ENCODE results near the gene MAP2K3. TPM values are rescaled to one million over a fixed set of nuclear protein-coding genes. Genes with fewer than 3 reads are reported as not detected.

The MAP2K3 gene
- total and polyA plus RNA-seq, 2 donors (not counting 1 experiment from before 2014, with no cell fraction given) = 23.8 to 80.9 TPM

DNA sequence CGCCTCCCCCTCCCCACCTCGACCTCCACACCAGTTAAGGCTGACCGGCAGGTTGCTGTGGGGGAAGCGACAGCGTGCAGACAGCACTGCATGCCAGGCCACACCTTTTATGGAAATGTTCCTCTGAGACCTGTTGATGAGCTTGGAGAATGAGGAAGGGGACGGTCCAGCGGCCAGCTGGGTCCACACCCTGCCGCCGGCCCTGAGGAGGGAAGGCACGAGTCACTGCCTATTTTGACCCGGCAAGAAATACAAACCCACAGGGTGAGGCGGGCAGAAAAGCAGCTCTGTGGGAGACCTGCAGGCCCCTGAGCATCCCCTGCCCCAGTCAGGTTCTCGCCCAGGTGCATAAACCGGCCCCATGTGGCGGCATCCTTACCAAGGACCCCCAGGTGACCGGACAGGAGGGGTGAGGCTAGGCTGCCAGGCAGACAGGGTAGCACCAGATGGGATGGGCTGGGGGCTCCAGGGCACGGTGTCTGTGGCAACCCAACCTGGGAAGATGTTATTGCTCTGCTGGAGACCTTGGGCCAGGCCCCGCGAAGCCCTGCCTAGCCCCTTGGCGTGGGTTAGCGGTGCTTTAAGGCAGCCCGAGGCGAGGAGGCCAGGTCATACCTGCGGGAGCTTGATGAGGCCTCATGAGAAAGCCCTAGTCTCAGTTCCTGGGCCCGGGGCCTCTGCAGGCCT lies 44.0 kb upstream of the MAP2K3 start:
- H3K4me2 ChIP-seq (ENCODE audit: extremely low read depth, insufficient read depth, low read length) = no peak overlapping the region
- TF ChIP-seq, protein P1, sequence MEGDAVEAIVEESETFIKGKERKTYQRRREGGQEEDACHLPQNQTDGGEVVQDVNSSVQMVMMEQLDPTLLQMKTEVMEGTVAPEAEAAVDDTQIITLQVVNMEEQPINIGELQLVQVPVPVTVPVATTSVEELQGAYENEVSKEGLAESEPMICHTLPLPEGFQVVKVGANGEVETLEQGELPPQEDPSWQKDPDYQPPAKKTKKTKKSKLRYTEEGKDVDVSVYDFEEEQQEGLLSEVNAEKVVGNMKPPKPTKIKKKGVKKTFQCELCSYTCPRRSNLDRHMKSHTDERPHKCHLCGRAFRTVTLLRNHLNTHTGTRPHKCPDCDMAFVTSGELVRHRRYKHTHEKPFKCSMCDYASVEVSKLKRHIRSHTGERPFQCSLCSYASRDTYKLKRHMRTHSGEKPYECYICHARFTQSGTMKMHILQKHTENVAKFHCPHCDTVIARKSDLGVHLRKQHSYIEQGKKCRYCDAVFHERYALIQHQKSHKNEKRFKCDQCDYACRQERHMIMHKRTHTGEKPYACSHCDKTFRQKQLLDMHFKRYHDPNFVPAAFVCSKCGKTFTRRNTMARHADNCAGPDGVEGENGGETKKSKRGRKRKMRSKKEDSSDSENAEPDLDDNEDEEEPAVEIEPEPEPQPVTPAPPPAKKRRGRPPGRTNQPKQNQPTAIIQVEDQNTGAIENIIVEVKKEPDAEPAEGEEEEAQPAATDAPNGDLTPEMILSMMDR (conservative IDR thresholded peaks at IDR 0.05 in 1 of 2, IDR thresholded peaks at IDR 0.05 in 1 of 2; ENCODE audit: low read depth in 1 of 2, low read length in 2 of 2) = no peak
- no peak for TF ChIP-seq EZH2 (IDR thresholded peaks at IDR 0.05; ENCODE audit: low read length, missing control alignments)
- no peak overlapping the region for H3K4me3 ChIP-seq (replicated peaks in 1 of 4; ENCODE audit: control extremely low read depth in 1 of 4, insufficient read depth in 1 of 4, low read depth in 3 of 4, low read length in 4 of 4)
- H3K36me3 ChIP-seq (ENCODE audit: control insufficient read depth, insufficient read depth, low read length) = no peaks in the 10 kb centered on the region
- no peaks in the 10 kb centered on the region for H3K79me2 ChIP-seq (ENCODE audit: control insufficient read depth, insufficient read depth, low read length)
- no peaks in the 10 kb centered on the region for H3K9me3 ChIP-seq (ENCODE audit: control insufficient read depth, insufficient read depth, low read depth, low read length)
- no peaks in the 10 kb centered on the region for H3K4me1 ChIP-seq (ENCODE audit: control insufficient read depth, extremely low read depth, insufficient read depth, low read length)
- no peak overlapping the region for H2AFZ ChIP-seq (ENCODE audit: low read length)
- H4K20me1 ChIP-seq (ENCODE audit: control insufficient read depth, extremely low read depth, insufficient read depth, low read length) = no peaks in the 10 kb centered on the region
- no peak overlapping the region for H3K27ac ChIP-seq (ENCODE audit: insufficient read depth, low read length)
- peaks cover 3% of the 10 kb centered on the region for H3K27me3 ChIP-seq (ENCODE audit: control insufficient read depth, insufficient read depth, low read length)
- DNase-seq (ENCODE audit: low read depth in 2 of 2) = no peak
- no peak overlapping the region for H3K9ac ChIP-seq (ENCODE audit: insufficient read depth, low read length)

- no peak for TF ChIP-seq EZH2 (IDR thresholded peaks at IDR 0.05; ENCODE audit: low read length, missing control alignments)
- TF ChIP-seq, protein P1 (conservative IDR thresholded peaks at IDR 0.05 in 1 of 2, IDR thresholded peaks at IDR 0.05 in 1 of 2; ENCODE audit: low read depth in 1 of 2, low read length in 2 of 2) = no peak
- no peak overlapping the region for H3K4me2 ChIP-seq (ENCODE audit: extremely low read depth, insufficient read depth, low read length)
- H3K4me1 ChIP-seq (ENCODE audit: control insufficient read depth, extremely low read depth, insufficient read depth, low read length) = no peaks in the 10 kb centered on the region
- H3K4me3 ChIP-seq (replicated peaks in 1 of 4; ENCODE audit: control extremely low read depth in 1 of 4, insufficient read depth in 1 of 4, low read depth in 3 of 4, low read length in 4 of 4) = no peak overlapping the region
- no peaks in the 10 kb centered on the region for H3K79me2 ChIP-seq (ENCODE audit: control insufficient read depth, insufficient read depth, low read length)
- no peak overlapping the region for H3K27ac ChIP-seq (ENCODE audit: insufficient read depth, low read length)
- no peaks in the 10 kb centered on the region for H3K9me3 ChIP-seq (ENCODE audit: control insufficient read depth, insufficient read depth, low read depth, low read length)
- no peaks in the 10 kb centered on the region for H4K20me1 ChIP-seq (ENCODE audit: control insufficient read depth, extremely low read depth, insufficient read depth, low read length)
- no peak overlapping the region for H3K9ac ChIP-seq (ENCODE audit: insufficient read depth, low read length)
- peaks cover 3% of the 10 kb centered on the region for H3K27me3 ChIP-seq (ENCODE audit: control insufficient read depth, insufficient read depth, low read length)
- H3K36me3 ChIP-seq (ENCODE audit: control insufficient read depth, insufficient read depth, low read length) = no peaks in the 10 kb centered on the region
- no peak overlapping the region for H2AFZ ChIP-seq (ENCODE audit: low read length)
- DNase-seq (ENCODE audit: low read depth in 2 of 2) = no peak
Measured at GRCh38 chr17:21241564-21241963, 42.9 kb upstream of the MAP2K3 start.

DNA sequence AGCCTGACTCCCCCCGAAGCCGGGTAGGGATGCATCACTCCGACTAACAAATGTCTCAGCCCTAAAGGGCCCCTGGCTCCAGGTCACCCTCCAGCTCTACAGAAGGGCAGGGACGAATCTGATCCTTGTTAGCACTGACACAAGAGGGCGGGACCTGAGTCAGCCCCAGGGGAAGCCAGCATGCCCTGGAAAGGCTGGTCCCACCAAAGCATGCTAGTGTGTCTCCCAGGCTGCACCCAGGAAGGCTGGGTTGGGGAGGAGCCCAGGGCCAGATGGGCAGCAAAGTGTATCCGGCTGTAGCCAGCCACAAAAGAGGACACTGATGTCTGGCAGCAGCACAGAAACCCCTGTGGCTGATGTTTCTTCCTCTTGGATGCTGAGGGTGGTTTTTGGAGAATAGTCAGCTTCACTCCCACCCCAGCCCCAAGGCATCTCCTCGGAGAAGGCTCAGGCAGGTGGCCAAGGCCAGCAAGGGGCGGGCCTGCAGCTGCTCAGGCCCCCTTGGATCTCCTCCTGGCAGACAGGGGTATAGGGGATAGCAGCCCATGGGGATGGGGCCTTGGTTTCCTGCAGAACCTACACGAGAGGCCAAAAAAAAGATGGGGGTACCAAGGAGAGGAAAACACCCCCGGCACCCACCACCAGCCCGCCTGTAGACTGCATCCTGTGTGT lies 42.3 kb upstream of the MAP2K3 start:
- H3K9ac ChIP-seq (ENCODE audit: insufficient read depth, low read length) = no peak overlapping the region
- no peaks in the 10 kb centered on the region for H4K20me1 ChIP-seq (ENCODE audit: control insufficient read depth, extremely low read depth, insufficient read depth, low read length)
- no peak overlapping the region for H3K4me2 ChIP-seq (ENCODE audit: extremely low read depth, insufficient read depth, low read length)
- H3K36me3 ChIP-seq (ENCODE audit: control insufficient read depth, insufficient read depth, low read length) = no peaks in the 10 kb centered on the region
- H2AFZ ChIP-seq (ENCODE audit: low read length) = no peak overlapping the region
- no peaks in the 10 kb centered on the region for H3K4me1 ChIP-seq (ENCODE audit: control insufficient read depth, extremely low read depth, insufficient read depth, low read length)
- TF ChIP-seq, protein P1 (conservative IDR thresholded peaks at IDR 0.05 in 1 of 2, IDR thresholded peaks at IDR 0.05 in 1 of 2; ENCODE audit: low read depth in 1 of 2, low read length in 2 of 2) = no peak
- no peak for TF ChIP-seq EZH2 (IDR thresholded peaks at IDR 0.05; ENCODE audit: low read length, missing control alignments)
- peaks cover 3% of the 10 kb centered on the region for H3K27me3 ChIP-seq (ENCODE audit: control insufficient read depth, insufficient read depth, low read length)
- no peak overlapping the region for H3K4me3 ChIP-seq (replicated peaks in 1 of 4; ENCODE audit: control extremely low read depth in 1 of 4, insufficient read depth in 1 of 4, low read depth in 3 of 4, low read length in 4 of 4)
- H3K79me2 ChIP-seq (ENCODE audit: control insufficient read depth, insufficient read depth, low read length) = no peaks in the 10 kb centered on the region
- no peak overlapping the region for H3K27ac ChIP-seq (ENCODE audit: insufficient read depth, low read length)
- H3K9me3 ChIP-seq (ENCODE audit: control insufficient read depth, insufficient read depth, low read depth, low read length) = no peaks in the 10 kb centered on the region
- no peak for DNase-seq (ENCODE audit: low read depth in 2 of 2)
